Glomerular visceral epithelial cell (primary cell): ENCODE results near the gene MAP1S.

ENCODE experiments used
- DNase-seq: peaks from one replicate; pipeline ENCODE4 v3.0.0-alpha.2; 2016; ENCODE audit errors: extremely low spot score

The MAP1S gene, protein sequence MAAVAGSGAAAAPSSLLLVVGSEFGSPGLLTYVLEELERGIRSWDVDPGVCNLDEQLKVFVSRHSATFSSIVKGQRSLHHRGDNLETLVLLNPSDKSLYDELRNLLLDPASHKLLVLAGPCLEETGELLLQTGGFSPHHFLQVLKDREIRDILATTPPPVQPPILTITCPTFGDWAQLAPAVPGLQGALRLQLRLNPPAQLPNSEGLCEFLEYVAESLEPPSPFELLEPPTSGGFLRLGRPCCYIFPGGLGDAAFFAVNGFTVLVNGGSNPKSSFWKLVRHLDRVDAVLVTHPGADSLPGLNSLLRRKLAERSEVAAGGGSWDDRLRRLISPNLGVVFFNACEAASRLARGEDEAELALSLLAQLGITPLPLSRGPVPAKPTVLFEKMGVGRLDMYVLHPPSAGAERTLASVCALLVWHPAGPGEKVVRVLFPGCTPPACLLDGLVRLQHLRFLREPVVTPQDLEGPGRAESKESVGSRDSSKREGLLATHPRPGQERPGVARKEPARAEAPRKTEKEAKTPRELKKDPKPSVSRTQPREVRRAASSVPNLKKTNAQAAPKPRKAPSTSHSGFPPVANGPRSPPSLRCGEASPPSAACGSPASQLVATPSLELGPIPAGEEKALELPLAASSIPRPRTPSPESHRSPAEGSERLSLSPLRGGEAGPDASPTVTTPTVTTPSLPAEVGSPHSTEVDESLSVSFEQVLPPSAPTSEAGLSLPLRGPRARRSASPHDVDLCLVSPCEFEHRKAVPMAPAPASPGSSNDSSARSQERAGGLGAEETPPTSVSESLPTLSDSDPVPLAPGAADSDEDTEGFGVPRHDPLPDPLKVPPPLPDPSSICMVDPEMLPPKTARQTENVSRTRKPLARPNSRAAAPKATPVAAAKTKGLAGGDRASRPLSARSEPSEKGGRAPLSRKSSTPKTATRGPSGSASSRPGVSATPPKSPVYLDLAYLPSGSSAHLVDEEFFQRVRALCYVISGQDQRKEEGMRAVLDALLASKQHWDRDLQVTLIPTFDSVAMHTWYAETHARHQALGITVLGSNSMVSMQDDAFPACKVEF

DNA sequence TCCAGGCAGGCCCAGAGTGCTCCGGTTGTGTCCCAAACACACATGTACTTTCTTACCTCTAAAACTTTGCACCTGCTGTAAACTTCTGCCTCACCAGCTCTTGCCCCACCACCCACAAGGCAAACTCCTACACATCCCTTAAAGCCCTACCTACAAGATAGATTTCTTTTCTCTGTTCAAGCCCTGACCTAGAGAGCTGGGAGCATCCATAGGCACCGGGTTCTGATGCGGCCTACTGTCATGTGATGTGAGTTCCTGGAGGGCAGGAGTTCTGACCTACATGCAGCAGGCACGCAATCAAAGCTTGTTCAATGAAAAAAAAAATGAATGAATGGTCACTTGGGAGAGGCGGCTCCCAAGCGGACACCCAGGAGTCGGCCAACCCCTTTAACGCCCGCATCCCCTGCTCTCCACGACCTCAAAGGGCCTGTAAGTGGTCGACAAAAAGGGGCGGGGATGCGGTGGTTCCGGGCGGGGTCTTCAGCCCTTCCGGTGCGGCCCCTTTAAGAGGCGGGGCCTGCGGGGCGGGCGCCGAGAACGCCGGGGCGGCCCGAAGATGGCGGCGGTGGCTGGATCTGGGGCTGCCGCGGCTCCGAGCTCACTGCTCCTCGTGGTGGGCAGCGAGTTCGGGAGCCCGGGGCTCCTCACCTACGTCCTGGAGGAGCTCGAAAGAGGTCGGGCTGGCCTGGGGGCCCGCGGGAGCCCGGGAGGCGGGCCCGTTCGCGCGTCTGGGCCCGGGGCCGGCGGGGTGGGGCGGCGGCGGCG is at the start of gene MAP1S:
TSS of gene MAP1S (plus strand) at position 534 of the 765 bp plus-strand sequence. CDS start at position 557, 23 bp downstream.
- peak; percentile 68 for DNase-seq

DNA sequence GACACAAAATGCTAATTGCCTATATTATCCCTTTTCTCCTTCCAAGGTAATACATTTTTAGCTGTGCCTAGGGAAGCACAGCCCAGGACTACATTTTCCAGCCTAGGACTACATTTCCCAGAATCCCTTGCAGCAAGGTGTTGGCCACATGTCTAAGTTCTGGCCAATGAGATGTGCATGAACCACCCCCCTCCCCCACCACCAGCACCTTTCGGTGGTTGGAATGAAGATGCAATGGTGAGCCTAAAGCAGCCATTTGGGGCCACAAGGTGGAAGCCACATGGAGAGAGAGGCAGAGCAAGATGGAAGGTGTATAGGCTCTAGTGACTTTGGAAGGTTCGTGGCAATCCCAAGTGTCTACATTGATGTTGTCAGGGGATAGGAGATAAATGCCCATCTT is 47.4 kb upstream of the MAP1S start:
- no peak for DNase-seq

DNA sequence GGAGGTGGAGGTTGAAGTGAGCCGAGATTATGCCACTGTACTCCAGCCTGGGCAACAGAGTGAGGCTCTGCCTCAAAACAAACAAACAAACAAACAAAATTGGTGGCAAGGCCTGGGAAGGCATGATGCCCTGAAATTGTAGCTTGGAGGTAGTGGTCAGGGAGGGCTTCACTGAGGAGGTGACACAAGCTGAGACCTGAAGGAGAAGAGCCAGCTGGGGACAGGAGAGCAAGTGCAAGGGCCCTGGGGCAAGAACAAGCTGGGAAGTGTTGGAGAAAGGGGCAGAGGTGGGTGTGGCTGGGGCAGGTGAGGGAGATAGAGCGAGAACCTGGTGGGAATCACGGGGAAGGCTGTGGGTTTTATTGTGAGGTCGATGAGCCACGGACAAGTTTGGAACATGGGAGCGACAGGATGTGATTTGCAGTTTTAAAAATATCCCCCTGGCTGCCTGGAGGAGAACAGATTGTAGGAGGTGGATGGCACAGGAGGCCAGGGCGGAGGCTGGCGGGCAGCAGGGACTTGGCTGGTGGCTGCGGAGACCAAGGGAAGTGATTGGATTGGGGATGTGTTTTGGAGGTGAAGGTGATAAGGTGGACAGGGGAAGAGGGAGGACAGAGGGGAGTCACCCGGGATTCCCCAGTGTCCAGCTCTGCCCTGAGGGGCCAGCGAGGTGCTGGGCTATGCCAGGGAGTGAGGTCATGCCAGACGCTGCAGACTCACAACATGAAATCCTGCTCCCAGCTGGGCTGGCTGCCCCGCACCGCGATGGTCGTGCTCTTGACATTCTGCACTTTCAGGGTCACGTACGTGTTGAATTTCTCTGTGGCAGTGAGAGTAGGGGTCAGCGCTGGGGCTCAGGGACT is 45.1 kb upstream of the MAP1S start:
- no peak for DNase-seq

DNA sequence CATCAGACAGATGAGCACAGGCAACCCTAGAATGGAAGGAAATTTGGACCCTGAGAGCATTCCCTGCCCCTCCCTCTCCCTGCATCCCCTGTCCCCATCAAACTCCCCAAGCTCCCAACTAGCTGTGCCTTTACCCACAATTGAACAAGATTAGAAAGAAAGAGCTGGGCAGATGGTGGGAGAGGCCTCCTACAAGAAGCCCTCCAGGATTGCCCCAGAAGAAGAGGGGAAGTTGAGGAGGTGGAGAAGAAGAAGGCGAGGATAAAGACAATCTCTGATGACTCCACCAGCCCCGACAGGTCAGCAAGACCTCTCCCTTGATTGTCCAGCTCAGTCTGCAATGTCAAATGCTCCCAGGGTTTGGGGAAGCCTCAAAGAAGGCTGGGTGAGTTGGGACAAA is 43.0 kb upstream of the MAP1S start:
- no peak for DNase-seq

DNA sequence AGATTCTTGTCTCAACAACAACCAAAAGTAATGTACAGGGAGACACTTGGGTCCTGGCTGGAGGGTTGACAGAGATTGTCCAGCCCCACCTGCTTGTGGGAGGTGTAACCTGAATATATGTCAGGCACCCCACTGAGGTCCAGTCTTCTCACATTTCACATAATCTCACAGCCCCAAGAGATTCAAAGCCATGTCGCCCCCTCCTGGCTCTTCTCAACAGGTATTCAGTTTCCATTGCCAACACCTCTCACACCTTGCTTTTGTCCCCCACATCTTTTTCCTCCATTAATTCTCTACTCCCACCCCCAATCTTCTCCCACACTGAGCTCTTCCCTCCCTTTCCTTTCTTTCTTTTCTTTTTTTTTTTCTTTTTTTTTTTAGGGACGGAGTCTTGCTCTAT is 42.3 kb upstream of the MAP1S start:
- no peak for DNase-seq

DNA sequence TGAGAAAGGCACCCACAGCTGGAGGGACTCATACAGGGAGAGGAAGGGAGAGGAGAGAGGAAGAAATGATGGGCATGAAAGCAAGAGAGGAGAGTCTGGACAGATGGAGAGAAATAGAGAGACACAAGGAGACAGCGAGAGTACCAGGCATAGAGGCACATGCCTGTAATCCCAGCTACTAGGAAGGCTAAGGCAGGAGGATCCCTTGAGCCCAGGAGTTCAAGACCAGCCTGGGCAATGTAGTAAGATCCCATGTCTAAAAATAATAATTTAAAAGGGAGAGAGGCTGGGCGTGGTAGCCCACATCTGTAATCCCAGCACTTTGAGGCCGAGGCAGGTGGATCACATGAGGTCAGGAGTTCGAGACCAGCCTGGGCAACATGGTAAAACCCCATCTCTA is 40.4 kb upstream of the MAP1S start:
- no peak for DNase-seq

DNA sequence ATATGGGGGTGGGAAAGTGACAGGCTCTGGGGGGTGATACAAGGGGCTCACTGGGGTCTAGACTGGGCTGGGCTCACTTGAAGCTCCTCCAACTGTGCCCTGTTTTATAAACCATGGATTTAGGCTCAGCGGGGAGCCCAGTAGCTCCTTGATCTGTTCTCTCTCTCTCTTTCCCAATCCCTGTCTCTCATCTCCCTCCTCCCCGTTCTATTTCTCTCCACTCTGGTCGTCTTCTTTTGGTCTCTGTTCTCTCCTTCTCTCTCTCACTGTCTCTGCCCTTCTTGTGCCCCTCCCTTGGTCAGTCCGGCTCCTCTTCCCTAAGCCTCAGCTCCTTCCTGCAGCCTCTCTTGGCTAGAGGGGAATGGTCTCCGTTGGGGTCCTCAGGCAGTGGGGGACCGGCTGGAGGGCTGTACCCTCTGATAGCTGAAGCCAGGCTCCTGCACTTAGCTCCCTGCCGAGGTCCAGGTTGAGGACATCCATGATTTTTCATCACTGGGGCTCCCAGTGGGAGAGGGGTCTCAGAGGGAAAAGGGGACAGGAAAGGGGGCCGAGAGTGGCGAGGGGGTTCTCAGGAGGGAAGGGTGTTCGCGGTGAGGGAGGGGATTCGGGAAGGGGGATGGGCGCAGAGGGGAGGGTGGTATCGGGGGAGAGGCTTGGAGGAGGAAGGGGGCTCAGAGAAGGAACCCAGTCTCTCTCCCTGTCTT is 39.6 kb upstream of the MAP1S start:
- no peak for DNase-seq

DNA sequence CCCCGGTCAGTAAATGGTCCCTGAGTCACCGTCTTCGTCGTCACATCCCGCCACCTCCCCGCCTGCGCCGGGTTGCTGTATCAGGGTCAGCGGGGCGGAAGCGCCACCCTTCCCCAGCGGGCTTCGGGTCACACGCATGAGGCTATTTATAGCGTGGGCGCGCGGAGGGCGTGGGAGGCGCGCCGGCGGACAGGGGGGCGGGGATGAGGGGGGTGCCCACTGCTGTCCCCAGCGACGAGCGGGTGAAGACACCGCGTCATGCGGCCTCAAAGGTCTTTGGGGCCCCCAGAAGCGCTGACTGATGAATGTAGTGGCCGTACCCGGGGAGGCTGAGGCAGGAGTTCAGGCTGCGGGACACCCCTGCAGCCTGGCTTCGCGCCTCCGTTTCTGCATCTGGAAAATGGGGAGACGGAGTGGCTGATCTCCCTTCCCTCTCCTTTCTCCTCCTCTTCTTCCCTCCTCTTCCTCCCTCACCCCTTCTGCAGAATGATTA is 39.0 kb upstream of the MAP1S start:
- DNase-seq: peak; percentile 43

DNA sequence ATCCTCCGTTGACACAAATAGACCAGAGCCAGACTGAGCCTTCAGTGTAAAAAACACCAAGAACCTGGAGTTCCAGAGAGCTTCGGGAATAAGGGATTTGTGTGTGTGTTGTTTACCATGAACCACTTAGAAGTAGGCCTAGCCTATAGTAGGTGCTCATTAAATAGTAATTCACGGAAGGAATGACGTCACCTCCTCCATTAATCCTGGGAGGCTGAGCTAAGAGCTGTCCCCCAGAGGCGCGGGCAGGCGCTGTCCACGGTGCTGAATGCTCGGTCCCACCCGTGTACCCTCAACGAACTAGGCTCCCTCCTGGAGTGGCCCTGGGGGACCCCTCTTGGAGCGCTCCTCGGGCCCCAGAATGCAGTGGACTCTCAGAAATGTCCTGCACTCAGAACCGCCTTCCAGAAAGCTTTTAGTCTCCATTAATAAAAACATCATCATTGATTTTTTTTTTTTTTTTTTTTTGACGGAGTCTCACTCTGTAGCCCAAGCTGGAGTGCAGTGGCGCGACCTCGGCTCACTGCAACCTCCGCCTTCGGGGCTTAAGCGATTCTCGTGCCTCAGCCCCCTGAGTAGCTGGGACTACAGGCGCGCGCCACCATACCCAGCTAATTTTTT is 37.7 kb upstream of the MAP1S start:
- DNase-seq: no peak

DNA sequence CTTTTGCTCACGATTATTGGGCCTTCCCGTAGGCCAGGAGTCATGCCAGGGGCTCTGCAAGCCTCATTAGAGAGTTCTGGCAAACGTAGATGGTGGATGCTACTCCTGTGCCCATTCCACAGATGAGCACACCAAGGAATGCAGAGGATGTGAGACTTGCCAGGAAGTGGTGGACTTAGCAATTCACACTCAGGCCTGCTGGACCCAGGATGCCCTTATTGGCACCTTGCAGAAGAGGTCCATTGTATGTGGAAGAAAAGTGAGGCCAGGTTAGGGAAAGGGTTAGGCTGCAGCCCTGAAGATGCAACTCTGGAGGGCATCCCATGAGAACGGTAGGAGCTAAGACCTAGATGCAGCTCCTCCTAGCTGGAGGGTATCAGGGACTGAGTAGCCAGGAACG is 37.0 kb upstream of the MAP1S start:
- no peak for DNase-seq

DNA sequence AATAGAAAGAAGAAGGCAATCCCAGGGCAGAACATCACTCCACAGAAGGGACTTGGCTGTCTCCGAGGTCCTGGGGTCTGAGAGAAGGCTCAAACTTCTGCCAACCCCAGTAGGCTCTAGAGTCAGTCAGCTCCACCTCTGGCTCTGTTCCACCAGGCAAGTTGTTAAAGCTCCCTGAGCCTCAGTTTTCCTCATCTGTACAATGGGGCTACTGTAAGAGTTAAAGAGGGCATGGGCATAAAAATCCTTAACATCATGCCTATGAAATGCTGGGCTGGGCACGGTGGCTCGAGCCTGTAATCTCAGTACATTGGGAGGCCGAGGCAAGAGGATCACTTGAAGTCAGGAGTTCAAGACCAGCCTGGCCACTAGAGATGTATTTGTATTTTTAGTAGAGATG is 36.2 kb upstream of the MAP1S start:
- DNase-seq: no peak

DNA sequence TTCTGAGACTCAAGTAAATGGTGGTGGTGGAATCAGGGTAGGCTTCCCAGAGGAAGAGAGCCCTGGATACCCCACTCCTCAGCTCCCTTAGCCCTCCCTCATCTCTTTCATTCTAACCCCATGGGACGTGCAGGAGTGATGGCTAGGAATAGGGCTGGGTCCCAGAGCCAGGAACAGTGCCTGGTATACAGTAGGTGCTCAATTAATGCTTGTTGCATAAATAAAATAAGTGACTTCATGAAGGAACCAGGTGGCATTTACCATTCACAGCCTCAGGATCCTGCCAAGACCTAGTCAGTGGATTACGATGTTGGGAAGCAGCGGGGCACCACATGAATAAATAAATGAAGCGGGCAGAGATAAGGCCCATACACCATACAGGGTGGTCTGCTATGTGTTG is 35.0 kb upstream of the MAP1S start:
- DNase-seq: no peak

DNA sequence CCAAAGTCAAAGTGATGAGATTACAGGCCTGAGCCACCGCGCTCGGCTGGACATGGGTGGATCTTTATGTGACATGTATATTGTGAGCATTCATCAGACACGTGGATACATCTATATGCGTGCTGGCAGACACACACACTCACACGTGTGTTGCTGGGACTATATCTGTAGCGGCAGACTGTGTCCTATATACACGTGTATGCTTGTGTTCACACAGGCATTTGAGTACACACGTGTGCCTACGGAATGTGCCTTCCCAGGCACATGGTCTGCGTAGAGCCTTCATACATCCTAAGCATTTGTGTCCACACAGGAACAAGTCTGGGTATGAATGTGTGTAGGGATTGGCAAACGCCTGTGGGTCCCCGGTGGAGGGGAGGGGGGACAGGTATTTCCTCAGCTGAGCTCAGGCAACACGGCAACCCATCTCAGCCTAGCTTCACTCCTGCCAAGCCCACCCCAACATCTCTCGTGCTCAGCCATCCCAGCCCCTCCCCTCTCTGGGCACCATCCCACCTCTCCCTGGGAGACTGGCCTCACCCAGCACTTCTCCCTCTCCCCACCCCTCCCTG is 33.7 kb upstream of the MAP1S start:
- DNase-seq: no peak

DNA sequence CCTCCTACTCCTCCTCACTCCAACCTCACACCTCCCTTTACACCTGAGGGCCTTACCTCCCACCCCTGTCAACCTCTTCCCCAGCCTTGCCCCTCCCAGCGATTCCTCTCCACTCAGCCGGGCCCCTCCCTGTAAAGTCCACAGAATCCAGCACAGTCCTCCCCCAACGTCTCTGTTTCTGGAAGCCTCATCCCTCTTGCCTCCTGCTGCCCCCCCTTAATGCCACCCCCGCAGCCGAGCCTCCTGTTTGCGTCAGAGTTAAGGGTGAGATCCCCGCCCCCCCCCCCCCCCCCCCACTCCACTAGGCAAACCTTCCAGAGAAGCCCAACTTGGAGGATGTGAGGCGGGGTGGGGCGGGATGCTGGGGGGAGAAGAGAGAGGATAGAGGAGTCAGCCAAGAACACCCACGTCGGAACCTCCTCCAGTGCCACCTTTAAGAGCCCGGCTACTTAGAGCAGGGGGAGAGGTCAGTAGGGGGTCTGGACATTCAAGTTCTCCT is 33.2 kb upstream of the MAP1S start:
- DNase-seq: no peak

DNA sequence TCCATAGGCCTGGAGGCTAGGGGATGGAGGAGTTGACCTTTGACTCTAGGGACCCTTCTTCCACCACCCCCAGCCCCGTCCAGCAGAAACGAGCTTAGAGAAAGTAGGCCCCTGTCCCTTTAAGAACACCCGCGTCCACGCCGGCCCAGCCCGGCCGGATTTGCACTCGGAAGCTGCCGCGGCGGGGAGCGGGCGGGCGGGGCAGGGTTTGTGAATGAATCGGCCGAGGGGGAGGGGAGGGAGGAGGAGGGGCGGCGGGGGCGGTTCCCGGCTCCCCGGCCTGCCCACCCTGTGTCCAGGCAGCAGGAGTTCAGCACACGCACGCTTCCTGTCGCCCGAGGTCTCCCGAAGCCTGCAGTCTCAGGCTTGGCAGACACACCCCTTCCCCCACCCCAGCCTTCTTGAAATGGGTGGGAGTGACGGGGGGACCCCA is 32.7 kb upstream of the MAP1S start:
- DNase-seq: no peak

DNA sequence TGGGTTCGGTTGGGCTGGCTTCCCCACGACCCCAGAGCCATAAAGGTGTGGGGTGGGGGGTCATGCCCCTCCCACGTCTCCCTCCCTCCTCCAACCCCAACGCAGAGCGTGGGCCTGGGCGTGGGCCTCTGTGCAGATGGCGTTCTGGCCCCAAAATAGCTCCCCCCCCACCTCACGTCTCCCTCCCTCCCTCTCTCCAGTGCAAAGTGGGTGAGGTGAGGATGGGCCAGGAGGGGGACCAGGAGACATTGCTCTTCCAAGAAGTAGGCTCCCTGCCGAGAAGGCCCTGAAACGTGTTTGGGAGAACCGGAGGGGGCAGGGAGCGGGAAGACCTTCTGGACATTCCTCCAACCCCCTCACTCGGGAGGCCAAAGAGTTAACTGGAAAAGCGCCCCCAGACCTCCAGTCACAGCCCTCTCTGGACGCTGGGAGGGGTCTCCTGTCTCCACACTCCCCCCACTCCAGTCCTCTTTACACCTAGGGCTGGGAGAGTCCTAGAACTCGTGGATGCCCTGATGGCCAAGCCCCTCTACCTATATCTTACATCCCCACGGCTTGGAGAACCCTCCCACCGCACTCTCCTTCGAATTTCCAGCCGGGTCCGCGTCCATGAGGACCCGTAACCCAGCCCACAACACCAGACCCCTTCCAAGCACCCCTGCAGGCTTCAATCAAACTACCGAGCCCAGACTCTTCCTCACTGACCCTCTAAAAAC is 32.0 kb upstream of the MAP1S start:
- no peak for DNase-seq

DNA sequence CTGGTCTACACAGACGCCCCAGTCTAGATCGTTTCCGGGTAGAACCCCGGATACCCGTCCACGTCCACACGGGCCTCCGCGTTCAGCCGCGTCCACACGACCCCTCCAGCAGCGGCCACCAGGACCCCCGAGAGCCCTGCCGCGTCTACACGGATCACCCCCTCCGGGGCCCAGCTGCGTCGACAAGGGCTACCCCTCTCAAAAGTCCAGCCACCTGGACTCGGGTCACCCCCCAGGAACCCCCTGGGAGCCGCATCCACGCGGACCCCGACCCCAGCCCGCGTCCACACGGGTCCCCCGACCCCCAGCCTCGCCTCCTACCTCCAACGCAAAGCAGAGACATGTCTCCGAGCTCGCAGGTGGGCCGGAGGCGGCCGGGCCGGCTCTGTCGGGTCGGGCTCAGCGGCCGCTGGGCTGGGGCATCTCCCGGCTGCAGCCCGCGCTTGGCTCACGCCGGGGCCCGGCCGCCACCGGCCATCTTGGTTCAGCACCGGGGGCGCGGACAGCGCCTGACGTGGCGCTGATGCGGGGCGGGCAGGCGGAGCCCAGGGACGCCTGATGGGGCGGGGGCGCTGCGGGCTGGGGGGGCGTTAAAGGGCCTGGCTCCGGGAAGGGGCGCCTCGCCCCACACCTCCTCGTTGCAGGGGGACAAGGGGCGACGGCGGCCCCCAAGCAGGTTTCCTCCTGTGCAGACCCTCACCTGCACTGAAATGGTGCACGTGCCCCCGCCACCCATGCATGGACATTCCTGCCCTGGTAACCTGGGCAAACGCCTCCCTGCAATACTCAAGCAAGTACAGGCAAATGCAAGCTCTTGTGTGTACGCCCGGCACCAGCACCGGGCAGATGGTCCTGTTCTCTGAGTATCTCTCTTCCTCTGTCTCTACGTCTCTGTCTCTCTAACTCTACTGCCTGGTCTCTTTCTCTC is 31.2 kb upstream of the MAP1S start, which contains the start of gene UNC13A:
TSS of gene UNC13A (minus strand) at position 498 of the 928 bp plus-strand sequence. CDS start at position 343, 155 bp downstream.
- DNase-seq: peak; percentile 29
